Nucleus accumbens (tissue), 56 donors: ENCODE results near the gene GJB2.

Experiments
- DNase-seq, 56 donors: peaks; one replicate each; lab custom pipeline; 2025; lab: John Stamatoyannopoulos, UW

GJB2 gene

GRCh38 chr13:20193162-20193906, 596 bp upstream of the GJB2 start:
- DNase-seq, result no peak

DNA sequence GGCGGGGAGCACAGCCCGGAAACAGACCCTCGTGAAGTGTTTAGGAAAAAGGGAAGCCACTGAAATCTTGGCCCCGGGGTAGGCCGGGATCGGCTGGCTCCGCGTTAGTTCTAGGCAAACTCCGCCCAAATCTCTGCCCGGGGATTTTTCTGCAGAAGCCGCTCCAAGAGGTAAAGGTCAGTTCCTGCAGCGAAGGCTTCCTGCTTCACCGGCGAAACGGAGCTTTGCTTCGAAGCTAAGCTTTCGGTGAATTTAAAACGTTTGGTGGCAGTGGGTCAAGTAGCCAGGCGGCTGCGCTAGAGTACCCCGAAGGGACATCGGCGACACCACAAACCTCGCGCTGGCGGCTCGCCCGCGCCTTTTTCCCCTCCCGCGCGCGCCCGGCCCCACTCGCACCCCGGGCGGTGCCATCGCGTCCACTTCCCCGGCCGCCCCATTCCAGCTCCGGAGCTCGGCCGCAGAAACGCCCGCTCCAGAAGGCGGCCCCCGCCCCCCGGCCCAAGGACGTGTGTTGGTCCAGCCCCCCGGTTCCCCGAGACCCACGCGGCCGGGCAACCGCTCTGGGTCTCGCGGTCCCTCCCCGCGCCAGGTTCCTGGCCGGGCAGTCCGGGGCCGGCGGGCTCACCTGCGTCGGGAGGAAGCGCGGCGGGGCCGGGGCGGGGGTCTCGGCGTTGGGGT, 441 bp downstream of the GJB2 start:
- DNase-seq, result peak in 2 of 56 donors; percentile 12 to 20

DNA sequence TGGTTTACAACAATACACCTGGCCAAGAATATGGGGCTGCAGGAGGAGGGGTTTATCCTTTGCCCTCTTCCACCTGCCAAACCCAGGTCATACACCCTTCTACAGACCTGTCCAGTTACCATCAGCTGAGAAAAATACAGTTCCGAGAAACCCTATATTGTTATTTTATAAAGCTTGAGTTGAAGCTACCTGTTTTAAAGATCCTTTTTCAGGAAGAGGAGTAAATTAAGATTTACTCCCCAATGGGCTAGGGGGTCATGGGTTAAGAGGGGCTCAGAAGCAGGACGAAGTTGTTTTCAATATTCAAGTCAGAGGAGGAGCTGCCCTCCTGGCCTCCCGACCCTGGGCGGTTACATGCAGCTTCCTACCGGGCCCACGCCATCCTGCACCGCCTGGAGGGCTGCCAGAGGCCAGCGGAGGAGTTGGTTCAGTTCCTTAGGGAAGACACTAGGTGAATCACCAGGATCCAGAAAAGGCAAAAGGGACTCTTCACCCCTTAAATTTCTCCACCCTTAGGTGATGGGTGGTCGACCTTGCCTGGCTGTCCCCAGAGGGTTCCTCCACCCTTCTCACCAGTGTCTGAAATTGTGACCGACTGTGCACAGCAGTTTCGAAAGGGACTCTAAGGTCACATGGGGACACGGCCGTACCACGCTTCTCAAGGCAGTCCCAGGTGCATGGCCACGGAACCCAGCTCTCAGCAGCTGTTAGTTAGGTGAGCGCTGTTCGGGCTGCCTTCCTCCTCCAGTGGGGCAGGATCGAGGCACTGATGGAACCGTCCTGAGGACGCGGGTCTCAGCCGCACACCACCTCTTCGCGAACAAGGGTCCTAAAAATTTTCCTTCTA, 1.2 kb downstream of the GJB2 start:
- no peak for DNase-seq

- DNase-seq, result no peak
Measured at GRCh38 chr13:20190481-20191310, 2.0 kb downstream of the GJB2 start.

DNA sequence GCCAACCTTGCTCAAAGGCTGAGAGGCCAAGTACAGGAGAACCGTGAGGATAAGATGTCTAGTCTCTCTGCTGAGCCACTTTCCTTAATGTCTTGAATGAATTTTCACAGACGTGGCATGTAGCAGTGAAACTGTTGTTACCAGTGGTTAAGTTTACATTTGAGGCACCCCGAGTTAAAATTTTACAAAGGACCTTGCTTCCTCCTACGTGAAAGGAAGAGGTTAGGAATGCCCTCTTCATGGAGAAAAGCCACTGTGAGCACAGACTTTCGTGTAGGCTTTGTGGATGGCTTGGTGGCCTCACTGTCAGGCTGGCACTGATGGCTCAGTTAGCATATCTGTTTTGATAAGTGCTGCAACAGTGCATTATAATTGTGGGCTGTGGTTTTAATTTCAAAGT, 2.7 kb downstream of the GJB2 start:
- DNase-seq, result no peak

DNA sequence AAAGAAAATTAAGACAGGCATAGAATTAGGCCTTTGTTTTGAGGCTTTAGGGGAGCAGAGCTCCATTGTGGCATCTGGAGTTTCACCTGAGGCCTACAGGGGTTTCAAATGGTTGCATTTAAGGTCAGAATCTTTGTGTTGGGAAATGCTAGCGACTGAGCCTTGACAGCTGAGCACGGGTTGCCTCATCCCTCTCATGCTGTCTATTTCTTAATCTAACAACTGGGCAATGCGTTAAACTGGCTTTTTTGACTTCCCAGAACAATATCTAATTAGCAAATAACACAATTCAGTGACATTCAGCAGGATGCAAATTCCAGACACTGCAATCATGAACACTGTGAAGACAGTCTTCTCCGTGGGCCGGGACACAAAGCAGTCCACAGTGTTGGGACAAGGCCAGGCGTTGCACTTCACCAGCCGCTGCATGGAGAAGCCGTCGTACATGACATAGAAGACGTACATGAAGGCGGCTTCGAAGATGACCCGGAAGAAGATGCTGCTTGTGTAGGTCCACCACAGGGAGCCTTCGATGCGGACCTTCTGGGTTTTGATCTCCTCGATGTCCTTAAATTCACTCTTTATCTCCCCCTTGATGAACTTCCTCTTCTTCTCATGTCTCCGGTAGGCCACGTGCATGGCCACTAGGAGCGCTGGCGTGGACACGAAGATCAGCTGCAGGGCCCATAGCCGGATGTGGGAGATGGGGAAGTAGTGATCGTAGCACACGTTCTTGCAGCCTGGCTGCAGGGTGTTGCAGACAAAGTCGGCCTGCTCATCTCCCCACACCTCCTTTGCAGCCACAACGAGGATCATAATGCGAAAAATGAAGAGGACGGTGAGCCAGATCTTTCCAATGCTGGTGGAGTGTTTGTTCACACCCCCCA, 3.8 kb downstream of the GJB2 start:
- DNase-seq, result no peak

DNA sequence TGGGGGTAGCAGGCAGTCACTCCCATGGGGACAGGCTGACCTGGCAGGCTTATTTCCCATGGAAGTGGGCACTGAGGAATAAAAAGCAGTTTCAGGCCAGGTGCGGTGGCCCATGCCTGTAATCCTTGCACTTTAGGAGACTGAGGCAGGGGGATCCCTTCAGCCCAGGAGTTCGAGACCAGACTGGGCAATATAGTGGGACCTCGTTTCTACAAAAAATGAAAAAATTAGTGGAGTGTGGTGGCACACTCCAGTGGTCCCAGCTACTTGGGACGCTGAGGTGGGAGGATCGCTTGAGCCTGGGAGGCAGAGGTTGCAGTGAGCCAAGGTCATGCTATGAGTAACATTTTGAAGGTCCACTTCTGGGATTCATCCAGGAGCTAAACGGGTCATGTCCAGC, 6.0 kb downstream of the GJB2 start:
- DNase-seq, result no peak

GRCh38 chr13:20185366-20186056, 7.2 kb downstream of the GJB2 start:
- DNase-seq, result no peak

DNA sequence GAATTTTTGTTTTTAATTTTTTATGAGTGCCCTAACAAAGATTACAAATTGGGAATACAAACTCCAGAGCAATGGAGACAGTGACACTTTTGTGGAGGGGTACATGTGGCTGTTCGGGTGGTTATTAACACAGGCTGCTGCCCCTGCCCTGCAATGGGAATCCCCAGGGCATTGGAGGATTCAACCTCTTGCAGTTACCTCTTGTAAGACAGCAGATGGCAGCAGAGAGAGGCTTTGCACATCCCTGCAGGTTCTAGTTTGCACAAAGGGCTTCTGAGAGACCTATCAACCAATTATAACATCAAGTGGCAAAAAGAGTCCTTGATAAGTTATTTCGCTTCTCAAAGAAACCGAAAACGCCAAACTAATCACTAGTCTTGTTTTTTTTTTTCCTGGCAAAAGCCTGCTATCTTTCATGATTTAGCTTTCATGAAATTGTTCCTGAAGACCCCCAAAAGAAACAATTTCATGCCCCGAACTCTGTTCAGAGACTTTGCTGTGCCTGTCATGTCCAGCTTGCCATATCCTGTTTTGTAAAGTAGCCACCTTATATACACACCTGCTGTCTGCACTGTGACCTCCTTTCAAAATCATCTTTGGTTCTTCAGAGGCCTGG, 10.4 kb downstream of the GJB2 start:
- DNase-seq, result peak in 27 of 56 donors; percentile 12 to 61 (median 29)

- no peak for DNase-seq
Measured at GRCh38 chr13:20181188-20181587, 11.6 kb downstream of the GJB2 start.

GRCh38 chr13:20178156-20178555, 14.6 kb downstream of the GJB2 start:
- DNase-seq, result no peak

GRCh38 chr13:20177049-20177831, 15.5 kb downstream of the GJB2 start:
- no peak for DNase-seq

GRCh38 chr13:20175907-20176652, 16.7 kb downstream of the GJB2 start:
- peak in 9 of 56 donors; percentile 9 to 60 (median 33) for DNase-seq

DNA sequence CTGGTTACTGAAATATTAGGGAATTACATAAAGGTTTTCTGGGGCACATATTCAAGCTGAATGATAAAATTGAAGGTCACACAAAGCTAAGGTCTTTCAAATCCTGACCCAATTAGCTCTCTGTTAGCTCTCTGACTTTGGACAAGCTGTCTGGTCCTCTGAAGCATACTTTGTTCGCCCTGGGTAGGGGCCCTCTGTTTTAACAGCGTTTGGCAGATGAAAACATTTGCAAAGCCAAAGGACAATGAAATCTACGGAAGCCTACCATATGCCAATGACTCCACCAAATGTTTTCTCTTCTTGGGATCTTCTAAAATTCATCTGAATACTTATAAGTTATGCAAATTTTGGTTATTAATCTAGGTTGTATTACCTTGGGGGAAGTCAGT, 17.3 kb downstream of the GJB2 start:
- DNase-seq, result no peak

DNA sequence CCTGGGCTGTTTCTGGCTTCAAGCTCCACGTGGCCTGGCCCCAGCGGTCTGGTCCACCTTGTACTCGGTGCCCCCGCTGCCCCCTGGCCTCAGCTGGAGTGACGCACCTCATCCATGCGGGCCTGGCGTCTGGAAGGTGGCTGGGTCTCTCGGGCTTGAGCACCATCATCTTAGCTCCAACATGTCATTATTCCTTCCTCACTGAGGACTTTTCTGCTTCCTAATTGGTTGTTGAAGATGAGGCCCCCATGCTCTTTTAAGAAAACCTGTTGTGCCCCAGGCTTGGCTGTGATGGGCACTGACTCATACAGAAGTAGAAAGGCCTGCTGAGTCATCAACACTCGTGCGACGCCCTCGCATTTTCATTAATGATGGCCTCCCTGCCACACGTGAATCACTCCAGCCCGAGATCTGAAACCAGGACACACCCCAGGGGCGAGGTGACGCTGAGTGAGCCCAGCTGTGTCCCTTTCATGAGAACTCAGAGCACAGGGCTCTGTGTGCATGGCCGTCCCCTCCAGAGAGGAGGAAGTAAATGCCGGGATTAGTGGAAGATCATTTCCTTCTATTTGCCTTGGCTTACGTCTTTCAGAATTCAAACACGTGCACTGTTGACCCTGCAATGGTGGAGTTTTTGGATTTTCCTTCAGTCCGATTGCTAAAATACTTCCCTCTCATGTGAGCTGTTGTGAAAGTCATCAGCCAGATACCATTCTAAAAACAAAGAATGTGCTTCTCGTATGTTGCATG, 17.9 kb downstream of the GJB2 start:
- peak in 13 of 56 donors; percentile 8 to 71 (median 24) for DNase-seq
